Measurements from ENCODE around the gene PIGO. TPM values are rescaled to one million over a fixed set of nuclear protein-coding genes. Genes with fewer than 3 reads are reported as not detected.
A peak's percentile ranks its signal among the peaks of the same experiment; 100 is the strongest.

Gene PIGO
- total and polyA plus RNA-seq, 2 of the 8 experiments (the other 6 are each of a cell fraction or from before 2014, with no cell fraction given): 20.5 to 31.3 TPM

- TF ChIP-seq EGR1 (IDR thresholded peaks at IDR 0.05; ENCODE audit: borderline replicate concordance, low read depth, low read length) (no peak), EZH2 (IDR thresholded peaks at IDR 0.05; ENCODE audit: low read depth, low read length, severe bottlenecking) (no peak), YY1 (IDR thresholded peaks at IDR 0.05; ENCODE audit: low read depth, low read length) (no peak), RBBP5 (IDR thresholded peaks at IDR 0.05; ENCODE audit: borderline replicate concordance, low read depth, low read length) (no peak), RFX5 (IDR thresholded peaks at IDR 0.05; ENCODE audit: borderline replicate concordance, low read depth, low read length) (no peak), SUZ12 (IDR thresholded peaks at IDR 0.05; ENCODE audit: low read length) (no peak), SAP30 (IDR thresholded peaks at IDR 0.05; ENCODE audit: insufficient read depth, insufficient replicate concordance, low read length) (no peak), SIN3A (conservative IDR thresholded peaks at IDR 0.05 in 1 of 2, IDR thresholded peaks at IDR 0.05 in 1 of 2; ENCODE audit: low read depth in 1 of 2, low read length in 2 of 2) (peak in 1 of 2 experiments; percentile 78; a peak in 1 of 4 replicates), ATF3 (IDR thresholded peaks at IDR 0.05; ENCODE audit: insufficient read depth, low read depth, low read length) (no peak), HDAC2 (IDR thresholded peaks at IDR 0.05; ENCODE audit: borderline replicate concordance in 1 of 2, low read depth in 2 of 2, low read length in 2 of 2) (no peak), NRF1 (IDR thresholded peaks at IDR 0.05; ENCODE audit: low read depth, low read length) (no peak), CHD1 (IDR thresholded peaks at IDR 0.05; ENCODE audit: low read depth, low read length) (no peak), SRF (IDR thresholded peaks at IDR 0.05; ENCODE audit: low read depth, low read length) (no peak), CTCF (IDR thresholded peaks at IDR 0.05; ENCODE audit: control extremely low read depth in 1 of 3, insufficient read depth in 1 of 3, low read depth in 1 of 3, low read length in 3 of 3) (no peak), CTBP2 (IDR thresholded peaks at IDR 0.05; ENCODE audit: borderline replicate concordance, insufficient read depth, insufficient read length, low read length) (no peak), KDM4A (IDR thresholded peaks at IDR 0.05; ENCODE audit: low read depth, low read length, severe bottlenecking) (no peak), POLR2AphosphoS5 (IDR thresholded peaks at IDR 0.05; ENCODE audit: low read depth, low read length) (no peak), BRCA1 (IDR thresholded peaks at IDR 0.05; ENCODE audit: low read depth, low read length) (no peak), KDM5A (IDR thresholded peaks at IDR 0.05; ENCODE audit: low read length) (no peak)
These were observed 14.9 kb upstream of the PIGO start (continued) for GRCh38 chr9:35111001-35111933.
